ENCODE measurements around the gene CR2.
"Not testable (repeated sequence)": the region's sequence is repeated elsewhere in the genome, so short reads cannot be mapped to it uniquely, and the experiment has no call there.

CR2 gene

DNA sequence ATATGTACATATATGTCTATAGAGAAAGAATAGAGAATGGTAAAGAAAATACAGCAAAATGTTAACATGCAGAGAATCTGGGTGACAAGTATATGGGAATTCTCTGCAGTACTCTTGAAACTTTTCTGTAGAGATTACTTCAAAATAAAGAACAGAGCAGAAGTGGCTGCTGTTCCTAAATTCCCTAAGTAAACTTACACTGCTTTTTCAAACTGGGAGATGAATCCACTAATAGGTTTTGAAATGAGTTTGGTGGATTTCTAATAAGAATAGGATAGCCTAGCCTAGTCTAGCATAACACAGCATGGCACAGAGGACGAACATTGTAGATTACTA, 450 bp upstream of the CR2 start:
- no peak for DNase-seq

DNA sequence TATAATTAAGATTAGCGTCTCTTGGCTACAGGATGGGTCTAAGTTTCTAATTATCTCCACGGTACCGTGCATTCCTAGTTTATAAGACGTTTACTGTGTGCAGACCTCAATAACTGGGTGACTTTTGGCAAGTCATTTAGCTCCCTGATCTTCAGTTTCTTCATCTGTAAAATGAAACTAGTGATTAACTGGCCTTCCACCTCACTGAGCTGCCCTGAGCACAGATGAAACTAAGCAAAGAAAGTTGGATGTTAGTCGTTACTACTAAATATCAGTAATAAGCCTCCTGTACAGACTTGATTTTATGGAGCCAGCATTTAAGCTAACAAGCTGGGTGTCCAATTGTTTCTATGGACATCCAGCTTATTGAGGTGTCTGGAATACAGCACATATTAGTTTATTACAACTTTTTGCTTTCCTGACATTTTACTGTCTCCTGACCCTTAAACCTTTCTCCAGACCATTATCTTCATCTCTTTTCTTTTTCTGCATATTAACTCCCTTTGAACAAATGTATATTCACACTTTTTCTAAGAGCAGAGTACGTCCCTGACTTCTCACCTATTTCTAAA, 1.1 kb downstream of the CR2 start:
- no peak for DNase-seq

DNA sequence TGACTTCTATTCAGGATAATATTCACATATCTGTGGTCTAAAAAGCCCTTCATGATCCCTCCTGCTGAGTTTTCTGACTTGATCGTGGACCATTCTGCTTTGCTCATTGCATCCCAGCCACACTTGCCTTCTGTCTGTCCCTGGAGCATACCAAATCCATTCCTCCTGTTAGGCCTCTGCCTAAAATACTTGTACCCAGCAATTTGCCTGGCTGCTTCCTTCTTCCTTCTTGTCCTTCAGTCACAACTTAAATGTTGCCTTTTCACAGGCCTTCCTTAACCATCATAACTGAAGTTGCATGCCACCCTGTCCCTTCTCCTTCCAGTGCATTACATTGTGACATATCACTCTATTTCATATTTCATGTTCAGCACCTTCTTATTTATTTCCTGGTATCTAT, 4.3 kb downstream of the CR2 start:
- no peak for DNase-seq

DNA sequence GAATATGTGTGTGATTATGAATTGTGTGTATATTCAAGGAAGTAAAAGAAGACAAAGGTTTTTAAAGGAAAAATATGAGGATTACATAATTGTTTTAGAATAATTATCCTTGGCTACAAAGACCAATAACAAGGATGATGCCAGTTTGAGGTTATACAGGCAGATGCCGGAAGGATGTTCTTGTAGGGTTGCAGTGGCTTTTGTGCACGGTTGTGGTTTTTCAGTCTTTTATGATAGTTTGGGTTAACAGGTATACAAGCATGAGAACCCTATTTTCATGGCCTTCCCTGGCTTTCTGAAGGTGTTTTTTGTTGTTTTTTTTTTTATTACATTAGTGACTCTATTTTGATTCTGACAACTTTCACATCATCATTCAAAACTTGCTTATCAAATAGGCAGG, 4.9 kb downstream of the CR2 start:
- DNase-seq, result no peak

DNA sequence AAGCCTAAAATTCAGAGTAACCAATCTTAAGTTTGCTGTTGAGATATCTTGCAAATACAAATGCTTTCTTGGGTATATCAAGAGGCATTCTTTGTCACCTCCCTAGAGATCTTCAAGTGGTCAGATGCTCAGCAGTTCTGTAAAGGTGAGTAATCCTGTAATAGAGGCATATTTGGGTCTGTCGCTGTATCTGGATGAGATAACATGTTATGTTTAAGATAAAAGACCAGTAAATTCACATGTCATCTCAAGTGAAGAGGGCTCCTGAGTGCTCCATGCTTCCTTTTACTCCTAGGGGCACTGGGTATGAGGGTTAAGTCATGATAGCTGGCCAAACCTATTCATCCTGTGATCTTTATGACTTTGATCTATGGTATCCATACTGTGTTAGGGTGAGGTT, 7.5 kb downstream of the CR2 start:
- no peak for DNase-seq

DNA sequence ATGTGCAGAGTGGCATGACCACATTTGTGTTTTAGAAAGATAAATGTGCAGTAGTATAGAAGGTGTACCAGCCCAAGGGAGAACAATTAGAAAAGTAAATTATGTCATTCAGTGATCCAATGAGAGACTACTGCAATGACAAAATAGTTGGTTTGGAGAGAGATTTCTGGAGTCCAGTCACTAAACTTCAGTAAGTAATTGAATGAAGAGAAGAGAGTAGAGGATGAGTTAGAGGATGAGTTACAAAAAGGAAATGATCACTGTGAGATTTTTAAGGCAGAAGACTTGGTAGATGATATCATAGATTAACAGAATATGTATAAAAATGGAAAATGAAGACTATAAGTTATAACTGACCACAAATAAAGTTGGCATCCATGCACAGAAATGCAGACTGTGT, 8.4 kb downstream of the CR2 start:
- no peak for DNase-seq

DNA sequence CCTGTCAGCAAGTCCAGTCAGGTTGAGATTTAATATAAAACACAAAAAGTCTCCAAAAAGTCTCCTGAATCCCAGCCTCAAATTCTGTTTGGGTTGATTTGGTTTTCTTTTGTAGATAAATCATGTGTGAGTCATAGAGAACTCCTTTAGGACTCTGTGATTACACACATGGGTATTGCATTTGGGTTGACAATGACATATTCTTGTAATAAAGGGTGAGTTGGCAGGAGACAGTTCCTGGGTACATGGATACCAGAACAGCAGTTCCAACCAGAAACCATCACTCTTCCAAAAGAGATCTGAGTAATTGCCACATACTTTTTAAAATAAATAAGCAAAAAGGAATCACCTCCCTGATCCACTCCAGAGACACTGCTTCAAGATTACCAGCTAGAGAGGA, 8.9 kb downstream of the CR2 start:
- no peak for DNase-seq

DNA sequence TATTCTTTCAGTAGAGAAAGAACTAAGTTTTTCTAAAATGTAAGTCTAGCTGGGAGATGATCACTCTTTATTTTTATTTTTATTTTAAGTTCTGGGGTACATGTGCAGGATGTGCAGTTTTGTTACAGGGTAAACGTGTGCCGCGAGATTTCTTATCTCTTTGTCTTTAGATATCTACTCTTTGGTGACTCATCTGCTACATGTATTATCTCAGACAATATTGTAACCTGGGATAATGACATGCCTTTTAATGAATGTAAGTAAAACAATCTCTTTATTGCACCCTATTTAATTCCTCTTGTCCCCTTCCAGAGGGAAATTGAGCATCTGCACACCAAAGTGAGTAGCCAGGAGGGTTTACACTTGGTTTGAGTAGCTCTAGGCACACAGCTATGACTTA, 9.4 kb downstream of the CR2 start:
- DNase-seq, result no peak

DNA sequence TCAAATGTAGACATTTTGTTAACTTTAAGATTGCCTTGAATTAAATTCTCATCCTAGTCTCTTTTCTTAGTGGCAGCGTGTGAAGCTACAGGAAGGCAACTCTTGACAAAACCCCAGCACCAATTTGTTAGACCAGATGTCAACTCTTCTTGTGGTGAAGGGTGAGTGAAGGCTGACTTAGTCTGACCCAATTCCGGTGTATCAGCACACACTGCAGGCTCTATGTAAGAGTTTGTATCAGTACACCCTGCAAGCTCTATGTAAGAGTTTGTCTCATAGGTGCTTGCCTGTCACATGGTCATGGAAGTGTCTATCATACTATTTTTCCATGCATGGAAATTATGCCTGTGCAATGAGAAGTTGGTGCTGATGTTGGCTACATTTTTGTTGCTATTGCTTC, 16.8 kb downstream of the CR2 start:
- no peak for DNase-seq

DNA sequence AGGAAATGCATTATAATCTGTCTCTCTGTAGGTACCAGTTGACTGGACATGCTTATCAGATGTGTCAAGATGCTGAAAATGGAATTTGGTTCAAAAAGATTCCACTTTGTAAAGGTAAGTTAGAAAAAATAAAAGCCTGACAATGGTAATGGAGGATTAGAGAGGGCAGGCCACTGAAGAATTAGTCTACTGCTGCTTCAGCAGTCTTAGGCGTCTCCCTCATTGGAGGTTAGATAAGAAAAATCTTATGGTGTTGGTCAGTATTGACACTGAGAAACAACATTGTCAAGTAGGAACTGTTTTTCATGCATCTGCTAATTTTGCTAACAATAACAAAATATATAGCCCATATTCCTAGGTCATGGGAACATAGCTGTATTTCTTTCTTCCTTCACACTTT, 20.1 kb downstream of the CR2 start:
- DNase-seq, result no peak

DNA sequence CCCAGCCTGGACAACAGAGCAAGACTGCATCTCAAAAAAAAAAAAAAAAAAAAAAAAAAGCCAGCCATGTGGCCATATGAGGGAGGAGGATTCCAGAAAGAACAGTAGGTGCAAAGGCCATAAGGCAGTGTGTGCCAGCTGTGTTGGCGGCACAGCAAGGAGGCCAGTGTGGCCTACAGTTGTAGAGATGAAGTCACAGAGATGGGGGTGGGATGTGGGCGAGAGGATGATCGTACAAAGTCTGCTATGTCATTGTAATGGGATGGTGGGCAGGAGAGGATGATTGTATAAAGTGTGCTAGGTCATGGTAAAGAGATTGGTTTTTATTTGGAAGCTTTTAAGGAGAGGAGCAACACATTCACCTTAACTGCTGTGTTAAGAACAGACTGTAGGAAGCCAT, 32.1 kb downstream of the CR2 start:
- no peak for DNase-seq

DNA sequence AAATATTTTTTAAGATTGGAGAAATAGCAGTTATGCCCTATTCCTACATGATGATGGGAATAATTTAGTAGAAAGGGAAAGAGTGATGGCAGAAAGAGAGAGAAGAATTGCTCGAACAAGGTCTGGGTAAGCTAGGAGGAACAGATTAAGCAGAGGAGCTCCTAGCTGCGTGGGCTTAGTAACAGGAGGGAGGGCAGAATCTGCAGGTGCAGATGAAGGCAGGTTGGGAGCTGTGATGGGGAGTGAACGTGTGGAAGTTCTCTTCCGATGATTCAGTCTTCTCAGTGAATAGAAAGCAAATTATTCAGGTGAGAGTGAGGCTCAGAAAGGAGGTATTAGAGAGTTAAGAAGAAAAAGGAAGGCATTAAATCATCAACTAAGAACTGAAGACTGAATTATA, 33.5 kb downstream of the CR2 start:
- DNase-seq, result no peak

DNA sequence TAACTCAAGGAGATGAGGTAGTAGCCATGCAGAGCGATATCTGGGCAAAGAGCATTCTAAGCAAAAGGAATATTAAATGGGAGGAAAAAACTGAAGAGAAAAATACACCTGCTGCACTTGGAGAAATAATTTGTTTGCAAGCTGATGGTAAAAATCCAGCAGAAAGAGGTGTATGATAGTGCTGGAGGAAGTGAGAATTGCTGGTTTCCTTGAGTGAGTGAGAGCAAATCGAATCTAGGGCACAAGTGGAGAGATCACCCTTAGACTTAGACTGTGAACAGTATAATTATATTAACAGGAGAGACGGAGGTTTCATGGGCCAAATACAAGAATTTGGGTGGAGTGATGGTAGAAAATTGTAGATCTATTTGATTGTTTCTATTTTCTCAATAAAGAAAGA, 39.1 kb downstream of the CR2 start:
- no peak for DNase-seq

DNA sequence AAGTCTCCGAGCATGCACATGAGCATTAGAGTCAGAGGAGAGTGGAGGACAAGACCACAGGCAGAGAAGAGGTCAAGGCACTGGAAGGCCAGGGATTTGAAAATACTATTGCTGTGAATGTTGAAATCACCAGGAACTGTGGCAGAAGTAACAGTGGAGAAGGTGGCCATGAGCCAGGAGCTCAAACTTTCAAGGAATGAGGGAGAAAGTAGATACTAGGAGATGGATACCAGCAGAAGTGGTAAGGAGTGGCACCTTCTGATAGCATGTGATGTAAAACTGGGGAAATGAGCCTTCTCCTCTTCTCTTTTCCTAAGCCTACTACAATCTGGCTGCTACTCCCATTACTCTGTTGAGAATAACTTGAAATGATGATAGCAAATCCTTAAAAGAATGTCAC, 40.0 kb downstream of the CR2 start:
- no peak for DNase-seq

DNA sequence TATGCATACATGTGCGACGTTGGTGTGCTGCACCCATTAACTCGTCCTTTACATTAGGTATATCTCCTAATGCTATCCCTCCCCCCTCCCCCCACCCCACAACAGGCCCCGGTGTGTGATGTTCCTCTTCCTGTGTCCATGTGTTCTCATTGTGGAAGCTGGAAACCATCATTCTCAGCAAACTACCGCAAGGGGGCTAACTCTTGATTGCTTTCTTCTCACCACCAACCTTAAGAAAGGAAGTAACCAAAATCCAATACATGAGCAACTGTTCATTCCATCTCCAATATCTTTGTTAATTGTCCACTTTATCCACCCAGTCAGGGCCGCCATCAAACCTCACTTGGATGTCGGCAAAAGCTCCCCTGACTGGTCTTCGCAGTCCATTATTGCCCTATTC, 41.2 kb downstream of the CR2 start:
- DNase-seq, result not testable (repeated sequence)

DNA sequence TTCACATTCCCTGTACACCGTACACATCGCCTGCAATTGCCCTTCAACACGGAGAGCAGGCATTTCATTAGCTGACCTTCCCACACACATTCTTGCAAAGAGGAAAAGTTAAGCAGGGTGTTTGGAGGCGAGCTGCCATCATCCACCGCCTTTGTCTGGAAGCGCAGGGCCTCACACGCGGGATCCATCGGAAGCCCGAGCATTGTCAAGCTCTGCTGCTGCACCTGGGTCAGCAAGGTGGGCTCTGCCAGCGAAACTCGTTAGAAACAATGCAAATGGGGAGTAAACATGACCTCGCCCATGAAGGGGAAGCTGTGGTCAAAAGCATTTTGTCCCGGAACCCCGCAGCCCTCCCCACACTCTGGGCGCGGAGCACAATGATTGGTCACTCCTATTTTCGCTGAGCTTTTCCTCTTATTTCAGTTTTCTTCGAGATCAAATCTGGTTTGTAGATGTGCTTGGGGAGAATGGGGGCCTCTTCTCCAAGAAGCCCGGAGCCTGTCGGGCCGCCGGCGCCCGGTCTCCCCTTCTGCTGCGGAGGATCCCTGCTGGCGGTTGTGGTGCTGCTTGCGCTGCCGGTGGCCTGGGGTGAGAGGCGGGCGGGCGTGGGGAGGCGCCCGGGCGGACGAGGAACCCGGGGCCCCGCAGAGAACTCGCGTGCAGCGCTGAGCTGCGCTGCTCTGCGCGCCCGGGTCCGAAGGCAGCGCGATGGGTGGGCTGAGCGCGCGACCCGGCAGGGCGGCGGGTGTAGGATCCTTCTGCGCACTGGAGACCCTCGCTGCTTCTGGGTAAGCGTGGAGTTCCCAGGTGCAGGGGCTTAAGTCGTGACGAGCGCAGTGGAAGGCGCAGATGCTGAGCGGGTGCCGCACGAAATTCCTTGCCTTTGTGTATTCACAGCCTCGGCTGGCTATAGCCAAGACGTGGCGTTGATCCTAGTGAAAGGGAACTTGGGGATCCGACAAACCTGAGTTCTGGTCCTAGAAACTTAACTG, 42.0 kb downstream of the CR2 start, which contains the start of gene CR1:
Gene CR1 (plus strand): TSS at position 357 of the 992 bp plus-strand sequence. CDS start 111 bp downstream, at position 468.
- DNase-seq, result peak; percentile 35

DNA sequence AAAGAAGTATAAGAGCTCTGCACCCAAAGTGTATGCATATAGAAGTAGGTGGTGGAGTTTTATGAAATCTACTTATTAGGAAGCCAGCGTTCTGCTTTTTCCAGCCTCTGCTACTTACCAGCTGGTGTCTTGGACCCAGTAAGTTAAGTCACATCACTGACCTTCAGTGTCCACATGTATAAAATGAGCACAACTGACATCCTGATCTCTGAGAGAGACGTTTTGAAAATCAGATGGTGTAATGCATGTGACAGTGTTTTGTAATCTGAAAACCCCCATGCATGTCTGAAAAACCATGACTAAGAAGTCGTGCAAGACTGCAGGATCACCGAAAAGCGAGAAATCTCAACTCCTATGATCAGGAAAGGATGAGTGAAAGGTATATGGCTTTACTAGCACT, 43.8 kb downstream of the CR2 start:
- DNase-seq, result no peak

DNA sequence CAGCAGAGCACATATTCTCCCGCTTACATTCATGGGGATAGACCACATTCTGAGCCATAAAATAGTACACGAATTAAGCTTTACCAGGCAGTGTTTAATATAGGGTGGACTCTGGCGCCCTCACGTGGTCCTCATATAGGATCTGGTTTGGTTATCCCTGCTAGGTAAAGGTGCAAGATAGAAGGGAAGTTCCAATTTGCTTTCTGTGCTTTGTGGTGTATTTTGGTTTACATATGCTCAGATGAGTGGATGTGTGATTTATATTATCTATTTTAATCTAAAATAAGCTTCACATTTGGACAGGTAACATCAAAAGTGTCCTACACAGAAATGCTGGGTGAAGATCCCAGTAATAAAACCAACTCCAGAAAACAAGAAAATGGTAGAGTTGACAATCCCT, 45.4 kb downstream of the CR2 start:
- peak; percentile 79 for DNase-seq

DNA sequence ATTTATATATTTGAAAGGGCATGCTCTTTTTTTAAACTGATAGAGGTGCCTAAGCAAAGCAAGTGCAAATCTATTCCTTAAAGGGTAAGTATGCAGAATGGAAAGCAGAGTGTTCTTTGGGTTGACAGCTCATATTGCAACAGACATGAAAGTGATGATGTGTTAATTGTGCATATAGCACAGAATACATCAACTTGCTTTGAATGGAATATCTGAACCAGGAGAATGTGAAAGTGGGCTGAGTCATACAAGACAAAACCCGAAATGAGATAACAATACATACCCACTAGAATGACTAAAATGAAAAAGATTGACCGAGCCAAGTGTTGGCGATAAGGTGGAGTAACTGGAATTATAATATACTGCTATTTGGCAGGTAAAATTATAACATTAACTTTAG, 46.2 kb downstream of the CR2 start:
- no peak for DNase-seq

DNA sequence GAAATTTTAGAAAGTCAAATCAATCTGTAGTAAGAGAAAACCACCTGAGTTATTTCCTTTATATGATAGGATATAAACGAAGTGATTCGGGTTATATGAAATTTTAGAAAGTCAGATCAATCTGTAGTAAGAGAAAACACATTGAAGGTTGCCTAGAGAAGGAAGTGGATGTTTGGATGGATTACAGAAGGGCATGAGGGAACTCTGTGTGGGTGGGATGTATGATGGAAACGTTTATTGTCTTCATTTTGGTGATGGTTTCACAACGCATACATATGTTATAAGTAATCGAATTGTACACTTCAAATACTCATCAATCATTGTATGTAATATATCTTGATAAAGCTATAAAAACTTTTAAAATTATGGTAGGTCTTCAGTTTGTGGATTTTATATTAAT, 46.9 kb downstream of the CR2 start:
- no peak for DNase-seq

DNA sequence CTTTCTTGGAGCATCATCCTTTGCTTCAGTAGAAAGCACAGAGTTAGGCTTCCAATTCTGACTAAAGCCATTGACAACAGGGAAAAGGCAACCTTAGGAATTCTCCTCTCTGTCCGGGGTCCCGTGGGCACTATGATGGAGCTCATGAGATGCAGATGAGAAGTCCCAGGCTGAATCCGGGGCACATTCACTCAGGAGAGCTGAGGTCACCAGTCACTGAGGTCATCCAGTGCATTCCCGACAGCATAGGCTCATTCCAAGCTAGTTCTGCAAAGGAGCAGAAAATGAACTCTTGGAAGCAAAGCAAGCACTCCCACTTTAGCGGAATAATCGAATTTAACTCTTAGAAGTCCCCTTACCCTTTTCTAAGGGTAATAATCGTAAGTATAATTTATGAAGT, 48.6 kb downstream of the CR2 start:
- no peak for DNase-seq

DNA sequence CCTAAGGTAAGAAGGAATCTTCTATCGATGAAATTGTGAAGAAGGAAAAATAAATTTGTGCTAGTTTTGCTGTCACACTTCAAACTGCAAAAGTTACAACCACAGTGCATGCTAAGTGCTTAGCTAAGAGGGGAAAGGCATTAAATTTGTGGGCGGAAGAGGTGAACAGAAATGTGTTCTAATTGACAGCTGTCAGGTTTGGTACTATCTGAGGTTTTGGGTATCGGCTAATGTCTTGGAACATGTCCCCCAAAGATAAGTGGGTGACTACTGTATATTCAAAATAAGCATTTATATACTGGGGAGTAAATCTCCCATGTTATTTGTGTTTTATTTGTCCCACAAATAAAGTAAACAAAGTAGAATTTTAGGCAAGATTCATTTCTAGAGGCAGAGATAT, 49.8 kb downstream of the CR2 start:
- DNase-seq, result no peak

DNA sequence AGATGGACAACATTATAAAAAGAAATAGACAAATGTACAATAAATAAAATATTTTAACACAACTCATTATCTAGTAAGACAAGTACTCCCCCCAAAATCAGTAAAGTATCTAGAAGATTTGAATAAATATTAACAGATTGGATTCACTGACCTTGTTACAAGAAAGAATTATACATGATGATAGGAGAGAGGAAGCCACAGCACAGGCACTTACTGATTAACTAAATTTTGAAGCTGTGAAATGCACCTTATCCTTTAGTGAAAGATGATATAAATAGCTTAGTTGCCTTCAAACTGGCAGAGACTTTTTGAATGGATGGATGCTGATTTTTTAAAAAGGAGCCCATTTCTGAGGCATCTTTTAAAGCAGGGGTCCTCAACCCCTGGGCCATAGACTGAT, 50.3 kb downstream of the CR2 start:
- no peak for DNase-seq

DNA sequence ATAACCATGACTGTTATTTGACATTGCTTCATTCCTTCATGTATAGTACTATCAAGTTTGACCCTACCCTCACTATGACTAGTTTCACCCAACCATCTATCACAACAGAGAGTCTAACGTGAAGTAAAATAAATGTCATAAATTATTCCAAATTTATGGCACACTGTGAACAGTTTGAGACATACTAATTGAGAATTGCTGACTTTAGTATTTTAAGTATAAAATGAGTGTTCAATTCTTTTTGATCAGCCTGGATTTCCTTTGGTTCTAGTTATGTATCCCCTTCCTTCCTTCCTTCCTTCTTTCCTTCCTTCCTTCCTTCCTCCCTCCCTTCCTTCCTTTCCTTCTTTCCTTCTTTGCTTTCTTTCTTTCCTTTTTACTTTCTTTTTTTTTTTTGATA, 56.3 kb downstream of the CR2 start:
- no peak for DNase-seq

DNA sequence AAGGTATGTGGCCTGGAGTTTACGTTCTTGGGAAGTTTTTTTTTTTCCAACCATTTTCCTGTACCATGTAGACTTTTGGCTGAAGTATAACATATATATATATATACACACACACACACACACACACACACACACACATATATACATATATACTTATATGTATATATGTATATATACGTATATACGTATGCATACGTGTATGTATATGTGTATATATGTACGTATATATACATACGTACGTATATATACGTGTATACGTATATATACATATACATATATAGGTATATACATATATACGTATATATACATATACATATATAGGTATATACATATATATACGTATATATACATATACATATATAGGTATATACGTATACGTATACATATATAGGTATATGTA, 60.8 kb downstream of the CR2 start:
- no peak for DNase-seq

Measured in right hindlimb (tissue), 1 donor.